K562 (cell line): ENCODE measurements around the gene KCNG1. TPM values are rescaled to one million over a fixed set of nuclear protein-coding genes. Genes with fewer than 3 reads are reported as not detected.

ENCODE experiments used
- ARID4B ChIP-seq: sonication (generic); formaldehyde crosslinking; IDR thresholded peaks from 2 replicates; pipeline ENCODE4 v1.8.0; 2022; ENCODE audit warnings: mild to moderate bottlenecking, missing genetic modification reagents
- ATF1 ChIP-seq, 2 experiments: fragments of 450-650 bp in 1 of 2; IDR thresholded peaks; 2 replicates each; pipeline ENCODE4 v1.6.1; 2016; ENCODE audit warnings: missing compliant biosample characterization in 1 of 2, missing genetic modification characterization in 1 of 2
- BCL6 ChIP-seq: fragments of 250-450 bp; sonication (Bioruptor Pico); IDR thresholded peaks from 2 replicates; pipeline ENCODE4 v1.4.0; 2020
- PHB ChIP-seq: fragments of 250-450 bp; sonication (Bioruptor Pico); IDR thresholded peaks from 2 replicates; pipeline ENCODE4 v1.5.0; 2021
- POLR2H ChIP-seq: IDR thresholded peaks from 2 replicates; pipeline ENCODE4 v1.6.1; 2016; ENCODE audit warnings: missing genetic modification characterization, low read depth, mild to moderate bottlenecking, control low read depth, missing compliant biosample characterization, moderate library complexity
- PRDM10 ChIP-seq: fragments of 450-650 bp; IDR thresholded peaks from 2 replicates; pipeline ENCODE4 v1.6.1; 2018; ENCODE audit not compliant: partially characterized antibody
- ZBTB12 ChIP-seq: fragments of 250-450 bp; sonication (Bioruptor Pico); IDR thresholded peaks from 2 replicates; pipeline ENCODE4 v1.4.0; 2020
- ZMIZ1 ChIP-seq, 2 experiments: fragments of 150-350 bp in 1 of 2; IDR thresholded peaks; 2 replicates each; pipeline ENCODE4 v1.6.1; 2012 to 2016; ENCODE audit warnings: low read depth in 2 of 2, low read length in 2 of 2, mild to moderate bottlenecking in 1 of 2, moderate library complexity in 1 of 2
- ZNF253 ChIP-seq: fragments of 250-450 bp; sonication (Bioruptor Pico); conservative IDR thresholded peaks from 2 replicates; pipeline ENCODE4 v1.6.1; 2021; ENCODE audit warnings: mild to moderate bottlenecking
- polyA plus RNA-seq, 8 experiments: library from polyadenylated mRNA; depleted of rRNA in 4 of 8; stranded (reverse) in 5 of 8; unstranded in 3 of 8; fragments of >200 nt; fragmentation: Nextera tagmentation in 2 of 8; fragmentation: Illumina TruSeq in 1 of 8; extraction: Ambion mirVana in 2 of 8; extraction: Trizol in 1 of 8; gene quantifications; 2 replicates each; pipeline versions ENCODE4 v1.2.1 to v1.2.3, GENCODE V29; 2011 to 2014; ENCODE audit warnings: inconsistent platforms in 1 of 8, missing spikeins in 1 of 8
- total RNA-seq, 7 experiments: library from RNA; depleted of rRNA in 6 of 7; stranded (reverse); fragments of >200 nt in 6 of 7; fragmentation: Illumina TruSeq in 2 of 7; extraction: Trizol in 2 of 7; gene quantifications; 2 replicates each; pipeline versions ENCODE4 v1.2.1 to v1.2.3, GENCODE V29; 2011 to 2021; ENCODE audit warnings: low replicate concordance in 1 of 7

KCNG1 gene
- total and polyA plus RNA-seq, 9 of the 15 experiments (the other 6 are each of a cell fraction or from before 2014, with no cell fraction given), result 0.06 to 1.5 (median 0.22) TPM; not detected in 2

GRCh38 chr20:50958615-50959542 is 64.0 kb downstream of the KCNG1 start, which contains the start of gene MOCS3 (continued):
- TF ChIP-seq POLR2H (peak; percentile 63; the same call in 1 of the 2 replicates), BCL6 (CRISPR knock-in tag) (no peak), PHB (CRISPR knock-in tag) (no peak), ZNF253 (CRISPR knock-in tag) (no peak), ZMIZ1 (IDR thresholded peaks at IDR 0.05; ENCODE audit: low read depth in 2 of 2, low read length in 2 of 2) (0 out of 4 replicates have a peak, but pooled peaks of 1 of the 2 experiments have one; percentile 19), ARID4B (peak; percentile 86), ATF1 (CRISPR knock-in tag; IDR thresholded peaks at IDR 0.05) (no peak), ATF1 (tag; IDR thresholded peaks at IDR 0.05) (peak; percentile 95), PRDM10 (peak; percentile 100), ZBTB12 (CRISPR knock-in tag) (peak; percentile 69; the same call in 1 of the 2 replicates)
